Prostate gland (tissue), 2 donors: Measurements from ENCODE around the gene OBP2B.

Experiments
- CTCF ChIP-seq, 4 experiments: fragments of 200-600 bp in 2 of 4; fragments of 450-650 bp in 2 of 4; sonication (generic) in 2 of 4; IDR thresholded peaks; 1 replicate in 3 of 4; 2 replicates in 1 of 4; pipeline ENCODE4 v1.5.1; 2016 to 2019; ENCODE audit warnings: antibody characterized with exemption in 4 of 4, mild to moderate bottlenecking in 2 of 4, moderate library complexity in 2 of 4
- POLR2A ChIP-seq: fragments of 450-650 bp; IDR thresholded peaks from one replicate; pipeline ENCODE4 v1.6.1; 2016; ENCODE audit warnings: antibody characterized with exemption, mild to moderate bottlenecking
- POLR2AphosphoS5 ChIP-seq: sonication (generic); formaldehyde crosslinking; IDR thresholded peaks from one replicate; pipeline ENCODE4 v1.6.1; 2017; ENCODE audit warnings: antibody characterized with exemption

- no peak for TF ChIP-seq POLR2A
- no peak for TF ChIP-seq CTCF (IDR thresholded peaks at IDR 0.05)
- no peak for TF ChIP-seq POLR2AphosphoS5
Observed at GRCh38 chr9:133225171-133226011, 16.3 kb upstream of the OBP2B start.
